Testis (tissue), 2 donors: ENCODE data around the gene PFKP.

Experiments
- POLR2A ChIP-seq: fragments of 450-650 bp; IDR thresholded peaks from one replicate; pipeline ENCODE4 v1.6.1; 2017; ENCODE audit warnings: antibody characterized with exemption, mild to moderate bottlenecking, moderate library complexity
- TF ChIP-seq, protein P1 (sequence below), 3 experiments: fragments of 450-650 bp in 2 of 3; fragments of 200-600 bp in 1 of 3; sonication (generic) in 1 of 3; IDR thresholded peaks; one replicate each; pipeline ENCODE4 v1.5.1; 2016 to 2019; ENCODE audit warnings: antibody characterized with exemption in 3 of 3, mild to moderate bottlenecking in 2 of 3, moderate library complexity in 1 of 3

DNA sequence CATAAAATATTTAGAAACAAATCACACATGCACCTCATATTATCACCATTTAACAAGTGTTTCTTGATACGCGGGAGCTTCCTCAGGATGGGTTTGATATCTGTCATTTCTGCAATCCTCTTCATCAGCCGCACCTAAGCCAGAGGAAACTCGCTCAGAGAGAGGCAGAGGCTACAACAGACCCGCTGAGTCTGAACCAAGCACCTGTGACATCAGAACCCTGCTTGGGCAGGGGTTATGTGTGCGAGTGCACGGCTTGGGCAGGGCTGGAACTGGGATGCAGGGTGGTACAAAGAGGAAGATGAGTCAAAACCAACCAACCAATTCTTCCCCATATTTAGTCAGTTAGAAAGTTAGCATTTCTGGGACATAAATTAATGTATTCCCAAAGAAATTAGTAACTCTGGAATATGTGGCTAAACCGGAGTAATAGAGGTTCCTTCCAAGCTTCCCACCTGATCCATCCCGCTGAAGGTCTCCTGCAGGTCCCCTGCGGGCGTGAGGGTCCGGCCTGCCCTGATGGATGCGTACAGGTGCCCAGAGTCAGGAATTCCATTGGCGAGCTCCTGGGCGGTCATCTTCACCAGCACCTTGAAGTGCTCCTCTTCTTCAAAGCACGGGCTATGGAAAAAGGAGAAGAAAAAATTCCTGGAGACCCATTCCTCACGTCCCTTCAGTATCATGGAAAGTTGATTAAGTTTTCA is 79.9 kb downstream of the PFKP start:
- TF ChIP-seq, protein P1, sequence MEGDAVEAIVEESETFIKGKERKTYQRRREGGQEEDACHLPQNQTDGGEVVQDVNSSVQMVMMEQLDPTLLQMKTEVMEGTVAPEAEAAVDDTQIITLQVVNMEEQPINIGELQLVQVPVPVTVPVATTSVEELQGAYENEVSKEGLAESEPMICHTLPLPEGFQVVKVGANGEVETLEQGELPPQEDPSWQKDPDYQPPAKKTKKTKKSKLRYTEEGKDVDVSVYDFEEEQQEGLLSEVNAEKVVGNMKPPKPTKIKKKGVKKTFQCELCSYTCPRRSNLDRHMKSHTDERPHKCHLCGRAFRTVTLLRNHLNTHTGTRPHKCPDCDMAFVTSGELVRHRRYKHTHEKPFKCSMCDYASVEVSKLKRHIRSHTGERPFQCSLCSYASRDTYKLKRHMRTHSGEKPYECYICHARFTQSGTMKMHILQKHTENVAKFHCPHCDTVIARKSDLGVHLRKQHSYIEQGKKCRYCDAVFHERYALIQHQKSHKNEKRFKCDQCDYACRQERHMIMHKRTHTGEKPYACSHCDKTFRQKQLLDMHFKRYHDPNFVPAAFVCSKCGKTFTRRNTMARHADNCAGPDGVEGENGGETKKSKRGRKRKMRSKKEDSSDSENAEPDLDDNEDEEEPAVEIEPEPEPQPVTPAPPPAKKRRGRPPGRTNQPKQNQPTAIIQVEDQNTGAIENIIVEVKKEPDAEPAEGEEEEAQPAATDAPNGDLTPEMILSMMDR (IDR thresholded peaks at IDR 0.05): no peak
- TF ChIP-seq POLR2A: no peak
